Umbilical cord (tissue), 2 donors: ENCODE measurements around the gene CXCL3. TPM values are rescaled to one million over a fixed set of nuclear protein-coding genes. Genes with fewer than 3 reads are reported as not detected.
"Not testable (repeated sequence)": the region's sequence is repeated elsewhere in the genome, so short reads cannot be mapped to it uniquely, and the experiment has no call there.

ENCODE experiments used
- DNase-seq: peaks from one replicate; pipeline ENCODE4 v3.0.0-alpha.2; 2015; ENCODE audit warnings: low spot score
- total RNA-seq: library from RNA; depleted of rRNA; stranded (reverse); fragments of >200 nt; gene quantifications from one replicate; pipeline ENCODE4 v1.2.3, GENCODE V29; 2014; ENCODE audit warnings: low replicate concordance; ENCODE audit not compliant: insufficient read depth

CXCL3 gene
- total RNA-seq = 7.0 TPM

DNA sequence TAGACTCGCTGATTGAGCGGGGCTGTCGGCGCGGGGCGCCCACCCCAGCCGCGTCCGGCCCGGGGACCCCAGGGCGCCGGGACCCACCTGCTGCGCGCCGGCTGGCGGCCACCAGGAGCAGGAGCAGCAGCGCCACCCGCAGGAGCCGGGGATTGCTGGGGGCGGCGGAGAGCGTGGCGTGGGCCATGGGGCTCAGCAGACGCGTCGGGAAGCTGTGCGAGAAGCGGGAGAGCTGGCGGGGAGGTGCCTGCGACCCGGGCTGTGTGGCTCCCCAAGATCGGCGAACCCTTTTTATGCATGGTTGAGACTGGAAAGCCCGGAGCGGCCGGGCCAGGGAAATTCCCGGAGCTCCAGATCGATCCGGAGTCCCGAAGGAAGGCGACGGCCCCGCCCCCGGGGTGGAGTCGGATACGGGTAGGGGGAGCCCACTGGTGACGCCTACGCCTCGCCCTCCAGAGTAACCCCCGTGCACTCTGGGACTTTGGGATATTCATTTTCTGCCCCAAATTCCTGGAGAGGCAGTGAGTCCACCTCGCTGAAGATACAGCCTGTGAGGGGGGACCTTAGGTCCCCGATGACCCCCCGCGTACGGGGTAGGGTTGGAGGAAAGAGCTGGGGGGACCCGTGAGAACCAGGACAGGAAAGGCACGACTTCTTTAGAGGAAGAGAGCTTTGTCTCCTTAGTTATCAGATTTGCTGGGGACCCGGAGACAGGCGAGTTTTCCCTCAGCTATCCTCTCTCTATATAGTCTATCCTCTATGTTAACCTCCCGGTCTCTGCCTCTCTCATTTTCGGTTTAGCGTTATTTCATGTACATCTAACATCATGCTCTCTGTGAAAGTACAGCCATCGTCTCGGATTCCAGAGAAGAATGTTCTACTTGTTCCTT lies at the start of gene CXCL3:
Gene CXCL3 (minus strand): TSS at position 265 of the 890 bp plus-strand sequence. CDS start 78 bp downstream, at position 187.
- DNase-seq = peak; percentile 71

DNA sequence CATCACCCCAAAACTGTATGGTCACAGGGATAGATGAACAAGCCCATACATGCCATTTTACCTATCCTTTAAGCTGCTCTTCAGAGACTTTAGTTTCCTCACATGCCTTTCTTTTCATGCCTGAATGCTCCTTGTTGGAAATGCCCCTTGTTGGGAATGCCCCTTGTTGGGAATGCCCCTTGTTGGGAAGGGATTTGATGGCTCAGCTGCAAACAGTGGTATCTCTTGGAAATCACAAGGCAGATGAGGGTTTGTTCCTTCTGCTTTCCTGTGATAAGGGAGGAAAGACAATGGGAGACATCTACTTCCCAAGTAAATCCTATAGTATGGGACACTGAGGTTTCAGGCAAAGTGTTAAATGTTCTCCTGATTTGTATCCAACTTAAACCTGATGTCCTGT lies 49.0 kb upstream of the CXCL3 start:
- DNase-seq = no peak

DNA sequence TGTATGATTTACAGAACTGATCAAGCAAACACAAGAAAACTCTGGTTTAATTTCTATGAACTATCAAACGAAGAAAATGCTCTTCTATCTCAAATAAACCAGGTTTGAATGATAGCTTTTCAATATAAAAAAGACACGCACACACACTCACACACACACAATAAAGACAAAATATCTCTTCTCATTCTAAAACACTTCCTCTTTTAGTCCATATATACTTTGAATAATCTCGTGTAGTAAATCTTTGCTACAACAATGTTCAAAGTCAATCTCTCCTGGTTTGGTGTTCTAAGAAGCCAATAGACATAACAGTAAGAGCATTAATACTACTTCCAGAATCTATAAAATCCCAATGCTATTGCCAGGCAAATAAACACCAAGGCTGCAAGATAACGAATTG lies 47.2 kb upstream of the CXCL3 start:
- no peak for DNase-seq

DNA sequence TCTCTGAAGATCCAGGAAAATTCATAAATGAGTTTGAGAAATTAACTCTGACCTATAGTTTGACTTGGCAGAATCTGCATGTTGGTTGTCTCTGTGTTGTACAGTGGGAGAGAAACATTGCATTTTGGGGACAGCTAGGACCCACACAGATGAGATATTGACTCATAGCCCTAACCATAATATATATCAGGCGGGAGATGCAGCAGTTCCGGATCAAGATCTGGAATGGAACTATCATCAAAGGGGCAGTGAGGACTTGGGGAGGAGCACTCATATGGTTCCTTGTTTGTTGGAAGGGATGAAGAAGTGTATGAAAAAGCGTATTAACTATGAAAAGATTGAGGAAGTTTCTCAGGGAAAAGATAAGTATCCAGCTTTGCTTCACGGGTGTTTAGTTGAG lies 46.5 kb upstream of the CXCL3 start:
- no peak for DNase-seq

DNA sequence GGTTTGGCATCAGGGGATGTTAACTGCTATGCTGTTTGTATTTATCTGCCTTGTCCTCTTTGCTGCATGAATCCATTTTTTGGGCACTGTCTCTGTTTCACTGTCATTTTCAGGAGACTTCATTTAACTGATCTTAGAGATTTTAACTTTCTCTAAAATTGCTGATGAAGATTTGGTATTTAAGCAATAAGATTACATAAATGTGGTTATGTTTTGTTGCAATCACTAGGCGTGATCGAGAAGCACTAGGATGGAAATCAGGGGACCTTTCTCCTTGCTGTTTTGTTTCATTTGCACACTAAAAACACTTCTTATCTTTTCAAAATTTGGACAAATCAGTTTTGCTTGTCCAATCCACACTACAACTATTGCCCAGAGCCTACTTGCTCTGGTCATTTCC lies 45.1 kb upstream of the CXCL3 start:
- no peak for DNase-seq

DNA sequence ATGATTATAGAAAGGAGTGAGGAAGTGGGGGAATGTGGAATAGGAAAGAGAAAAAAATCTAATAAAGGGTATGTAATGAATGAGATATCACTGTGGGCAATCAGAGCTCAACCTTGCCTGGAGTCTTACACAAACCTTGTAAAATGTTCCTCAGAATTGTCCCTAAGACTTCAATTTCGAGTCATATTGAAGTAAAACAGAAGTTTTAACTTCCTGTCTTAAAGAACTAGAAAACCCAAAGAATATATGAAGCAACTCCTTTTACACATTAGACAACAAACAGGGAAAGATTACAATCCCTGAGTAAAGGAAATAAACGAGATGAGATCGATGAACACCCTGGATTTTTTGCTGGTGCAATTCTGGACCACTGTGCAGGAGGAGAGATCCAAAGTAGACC lies 42.5 kb upstream of the CXCL3 start:
- no peak for DNase-seq

DNA sequence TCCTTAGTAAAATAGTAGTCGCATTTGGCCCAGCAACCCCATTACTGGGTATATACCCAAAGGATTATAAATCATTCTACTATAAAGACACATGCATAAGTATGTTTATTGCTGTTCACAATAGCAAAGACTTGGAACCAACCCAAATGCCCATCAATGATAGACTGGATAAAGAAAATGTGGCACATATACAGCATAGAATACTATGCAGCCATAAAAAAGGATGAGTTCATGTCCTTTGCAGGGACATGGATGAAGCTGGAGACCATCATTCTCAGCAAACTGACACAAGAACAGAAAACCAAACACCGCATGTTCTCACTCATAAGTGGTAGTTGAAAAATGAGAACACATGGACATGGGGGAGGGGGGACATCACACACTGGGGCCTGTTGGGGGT lies 41.9 kb upstream of the CXCL3 start:
- not testable (repeated sequence) for DNase-seq

DNA sequence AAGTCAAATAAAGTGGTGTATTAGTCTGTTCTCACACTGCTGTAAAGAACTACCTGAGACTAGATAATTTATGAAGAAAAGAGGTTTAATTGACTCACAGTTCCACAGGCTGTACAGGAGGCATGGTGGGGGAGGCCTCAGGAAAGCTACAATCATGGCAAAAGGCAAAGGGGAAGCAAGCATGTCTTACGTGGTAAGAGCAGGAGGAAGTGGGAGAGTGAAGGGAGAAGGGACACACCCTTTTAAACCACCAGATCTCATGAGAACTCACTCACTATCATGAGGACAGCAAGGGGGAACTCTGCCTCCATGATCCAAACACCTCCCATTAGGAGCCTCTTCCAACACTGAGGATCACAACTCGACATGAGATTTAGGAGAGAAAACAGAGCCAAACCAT lies 40.5 kb upstream of the CXCL3 start:
- DNase-seq = not testable (repeated sequence)

DNA sequence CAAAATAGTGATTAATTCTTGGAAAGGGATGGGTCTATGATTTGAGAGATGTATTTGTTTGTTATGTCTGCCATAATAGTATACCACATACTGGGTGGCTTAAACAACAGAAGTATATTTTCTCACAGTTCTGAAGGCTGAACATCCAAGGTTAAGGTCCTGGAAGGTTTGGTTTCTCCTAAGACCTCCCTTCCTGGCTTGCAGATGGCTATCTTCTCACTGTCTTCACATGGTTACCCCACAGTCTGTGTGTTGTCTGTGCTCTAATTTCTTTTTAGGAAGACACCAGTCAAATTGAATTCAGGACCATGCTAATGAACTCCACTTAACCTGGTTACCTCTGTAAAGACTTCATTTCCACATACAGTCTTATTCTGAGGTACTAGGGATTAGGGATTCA lies 34.9 kb upstream of the CXCL3 start:
- no peak for DNase-seq

DNA sequence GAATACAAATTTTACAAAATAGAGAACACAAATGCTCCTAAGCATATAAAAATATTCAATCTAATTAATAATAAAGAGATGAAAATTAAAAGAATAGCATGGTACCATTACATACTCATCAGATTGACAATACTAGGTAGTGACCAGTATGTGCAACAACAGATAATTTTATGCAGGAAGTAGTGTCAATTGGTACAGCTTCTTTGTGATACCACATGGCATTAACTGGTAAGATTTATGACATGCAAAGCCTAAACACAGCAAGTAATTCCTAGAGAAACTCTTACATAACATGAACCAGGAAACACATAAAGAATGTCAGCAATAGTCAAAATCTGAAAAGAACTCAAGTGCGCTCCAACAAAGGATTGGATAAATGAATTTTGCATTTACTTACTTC lies 34.2 kb upstream of the CXCL3 start:
- DNase-seq = no peak

DNA sequence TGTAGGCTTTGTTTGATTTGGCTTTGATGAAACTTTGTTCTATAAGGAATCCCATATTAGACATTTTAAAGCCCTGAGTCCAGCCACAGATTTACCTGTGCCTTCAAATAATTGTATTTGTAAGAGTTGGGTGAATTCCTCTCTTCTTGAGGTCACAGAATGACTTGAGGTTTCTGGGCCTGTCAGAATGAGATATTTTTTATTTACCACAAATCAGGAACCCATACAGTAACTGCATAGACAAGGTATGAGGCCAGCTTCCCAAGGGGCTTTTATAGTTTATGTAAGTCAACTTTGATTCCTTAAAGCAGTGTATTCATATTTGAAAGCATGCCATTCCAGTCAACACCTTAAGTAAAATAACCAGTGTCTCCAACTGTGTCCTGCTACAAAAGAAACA lies 29.1 kb upstream of the CXCL3 start:
- DNase-seq = no peak

DNA sequence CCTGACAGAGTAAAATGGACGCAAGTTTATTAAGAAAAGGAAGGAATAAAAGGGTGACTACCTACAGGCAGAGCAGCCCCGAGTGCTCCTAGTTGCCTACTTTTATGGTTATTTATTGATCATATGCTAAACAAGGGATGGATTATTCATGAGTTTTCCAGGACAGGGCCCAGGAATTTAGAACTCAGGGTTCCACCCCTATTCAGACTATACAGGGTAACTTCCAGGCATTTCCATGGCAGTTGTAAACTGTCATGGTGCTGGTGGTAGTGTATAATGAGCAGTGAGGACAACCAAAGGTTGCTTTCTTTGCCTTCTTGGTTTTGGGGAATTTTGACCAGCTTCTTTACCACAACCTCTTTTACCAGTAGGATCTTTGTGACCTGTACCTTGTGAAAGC lies 27.7 kb upstream of the CXCL3 start:
- no peak for DNase-seq

DNA sequence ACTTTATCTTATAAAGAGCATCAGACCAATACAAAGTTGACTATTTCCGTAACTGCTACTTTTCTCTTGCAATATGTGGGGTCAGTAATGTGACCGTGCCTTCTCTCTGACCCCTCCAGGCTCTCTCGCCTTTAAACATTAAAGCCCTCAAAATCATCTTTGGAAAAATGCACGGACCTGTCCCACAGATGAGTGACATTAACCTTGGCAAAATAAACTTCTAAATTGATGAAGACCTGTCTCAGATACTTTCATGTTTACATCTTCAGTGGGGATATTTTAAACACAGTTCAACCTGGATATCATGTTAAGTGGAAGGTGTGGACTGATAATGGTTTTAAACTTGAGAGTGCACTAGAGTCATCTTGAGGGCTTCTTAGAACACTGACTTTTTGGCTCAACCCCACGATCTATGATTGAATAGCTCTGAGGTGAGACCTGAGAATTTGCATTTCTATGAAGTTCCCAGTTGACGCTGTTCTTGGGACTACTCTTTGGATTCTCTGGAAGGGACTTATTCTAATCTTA lies 26.7 kb upstream of the CXCL3 start:
- DNase-seq = no peak

DNA sequence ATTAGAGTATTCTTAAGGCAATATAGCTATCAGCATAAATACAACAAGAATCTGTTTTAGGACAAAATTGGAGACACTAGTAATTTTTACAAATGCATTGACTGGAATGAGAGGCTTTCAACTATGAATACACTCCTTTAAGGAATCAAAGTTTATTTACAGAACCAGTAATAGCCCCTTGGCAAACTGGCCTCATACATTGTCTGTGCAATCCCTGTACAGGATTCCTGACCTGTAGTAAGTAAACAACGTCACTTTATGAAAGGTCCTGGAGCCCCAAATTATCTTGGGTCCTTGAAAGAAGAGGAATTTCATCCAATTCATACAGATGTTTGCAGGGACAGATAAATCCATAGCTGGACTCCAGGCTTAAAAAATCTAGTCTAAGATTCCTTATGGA lies 25.4 kb upstream of the CXCL3 start:
- DNase-seq = no peak

DNA sequence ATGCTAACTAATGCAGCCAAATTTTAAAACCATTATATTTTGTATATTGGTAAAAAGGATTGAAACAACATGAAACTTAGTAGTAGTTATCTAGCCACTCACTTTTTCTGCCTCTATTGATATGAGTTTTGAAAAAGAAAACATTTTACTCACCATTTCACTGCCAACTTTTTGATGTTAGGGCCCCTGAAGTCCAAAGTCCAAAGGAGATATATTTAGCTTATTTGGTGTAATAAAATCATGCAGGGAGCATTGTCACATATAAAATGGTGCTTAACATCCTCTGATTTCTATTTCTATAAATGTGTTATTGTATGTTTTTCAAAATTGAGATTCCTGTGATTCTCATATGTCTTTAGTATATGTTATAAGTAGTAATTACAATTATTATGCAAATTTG lies 24.5 kb upstream of the CXCL3 start:
- no peak for DNase-seq

DNA sequence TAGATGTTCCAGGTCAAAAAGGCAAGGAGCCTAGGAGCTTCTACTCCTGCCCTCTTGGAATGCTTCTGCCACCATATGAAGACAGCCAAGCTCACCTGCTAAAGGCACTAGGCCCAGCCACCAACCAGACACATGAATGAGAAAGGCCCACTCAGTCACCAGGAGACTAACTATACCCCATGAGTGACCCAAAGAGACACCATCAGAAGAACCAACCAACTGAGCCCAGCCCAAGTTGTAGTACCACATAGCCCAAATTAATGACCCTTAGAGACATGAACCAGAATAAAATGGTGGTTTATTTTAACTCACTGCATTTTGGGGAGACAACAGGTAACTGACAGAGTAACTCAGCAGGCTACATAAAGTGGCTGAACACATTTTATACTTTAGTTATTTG lies 22.9 kb upstream of the CXCL3 start:
- DNase-seq = no peak

DNA sequence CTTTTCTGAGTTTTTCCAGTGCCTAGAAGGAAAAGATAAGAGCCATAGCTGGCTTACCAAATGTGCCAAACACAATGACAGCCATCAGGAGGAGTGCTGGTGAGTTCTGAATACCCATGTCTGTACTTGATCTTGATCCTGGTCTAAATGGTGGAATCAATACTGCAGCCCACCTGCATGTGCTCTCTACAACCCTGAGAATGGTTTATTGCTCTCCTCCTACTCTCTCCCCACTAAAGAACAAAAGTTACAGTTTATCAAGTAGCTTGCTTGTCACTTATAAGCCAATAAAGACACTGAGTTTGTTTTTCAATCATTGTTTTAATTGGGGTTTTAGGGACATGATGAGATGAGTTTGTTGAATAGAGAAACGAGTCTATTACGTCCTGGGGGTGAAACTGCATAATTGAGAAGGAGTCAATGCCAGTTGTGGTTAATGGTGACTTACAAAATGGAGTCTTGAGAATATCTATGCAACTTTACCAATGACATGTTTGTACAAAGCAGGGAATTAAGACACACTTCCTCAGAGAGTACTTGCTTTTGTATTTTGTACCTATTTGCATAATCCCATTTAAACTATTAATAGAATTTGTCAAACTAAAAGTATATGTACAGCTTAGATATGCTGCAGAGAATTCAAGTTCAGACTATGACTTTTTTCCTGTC lies 20.8 kb upstream of the CXCL3 start:
- no peak for DNase-seq

DNA sequence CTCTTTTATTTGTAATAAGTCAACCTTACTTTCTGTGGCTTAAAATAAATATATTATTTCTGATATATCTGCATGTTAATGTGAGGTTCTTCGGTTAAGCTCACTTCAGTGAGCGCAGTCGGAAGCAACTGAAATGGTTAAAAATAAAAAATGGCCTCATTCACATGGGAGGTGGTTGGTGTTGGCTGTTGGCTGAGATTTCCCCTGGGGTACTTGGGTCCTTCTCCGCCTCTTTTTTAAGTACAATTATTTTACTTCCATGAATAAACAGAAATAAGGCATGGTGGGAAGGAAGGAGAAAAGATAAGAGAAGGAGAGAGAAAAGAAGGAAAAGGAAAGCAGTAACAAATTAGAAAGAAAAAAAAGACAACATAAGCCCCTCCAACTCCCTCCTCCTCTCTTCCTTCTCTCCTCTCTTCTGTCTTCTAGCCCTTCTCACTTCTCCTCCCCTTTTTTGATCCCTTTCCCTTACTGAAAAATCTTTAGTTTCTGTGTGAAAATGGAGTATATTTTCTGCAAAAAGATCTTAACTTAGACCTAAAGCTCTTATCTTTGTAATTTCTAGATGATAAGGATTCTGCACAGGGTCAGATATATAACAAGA lies 19.7 kb upstream of the CXCL3 start:
- no peak for DNase-seq

DNA sequence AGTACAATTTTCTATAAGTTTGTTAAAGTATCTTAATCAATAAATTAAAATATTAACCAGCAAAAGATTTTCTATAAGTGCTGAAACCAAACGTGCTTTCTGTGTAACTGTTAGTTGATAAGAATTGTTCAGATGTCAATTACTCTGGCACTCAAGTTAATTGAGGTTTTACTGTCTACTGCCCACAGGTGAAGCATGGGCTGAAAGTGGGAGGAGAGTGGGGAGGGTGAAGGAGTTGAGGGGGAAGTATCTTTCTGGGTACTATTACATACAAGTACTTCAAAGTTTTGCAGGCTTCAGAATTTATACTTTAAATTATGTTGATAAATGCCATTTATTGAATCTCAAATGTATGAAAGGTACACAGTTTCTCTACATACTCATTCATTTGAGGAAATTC lies 19.1 kb upstream of the CXCL3 start:
- no peak for DNase-seq

DNA sequence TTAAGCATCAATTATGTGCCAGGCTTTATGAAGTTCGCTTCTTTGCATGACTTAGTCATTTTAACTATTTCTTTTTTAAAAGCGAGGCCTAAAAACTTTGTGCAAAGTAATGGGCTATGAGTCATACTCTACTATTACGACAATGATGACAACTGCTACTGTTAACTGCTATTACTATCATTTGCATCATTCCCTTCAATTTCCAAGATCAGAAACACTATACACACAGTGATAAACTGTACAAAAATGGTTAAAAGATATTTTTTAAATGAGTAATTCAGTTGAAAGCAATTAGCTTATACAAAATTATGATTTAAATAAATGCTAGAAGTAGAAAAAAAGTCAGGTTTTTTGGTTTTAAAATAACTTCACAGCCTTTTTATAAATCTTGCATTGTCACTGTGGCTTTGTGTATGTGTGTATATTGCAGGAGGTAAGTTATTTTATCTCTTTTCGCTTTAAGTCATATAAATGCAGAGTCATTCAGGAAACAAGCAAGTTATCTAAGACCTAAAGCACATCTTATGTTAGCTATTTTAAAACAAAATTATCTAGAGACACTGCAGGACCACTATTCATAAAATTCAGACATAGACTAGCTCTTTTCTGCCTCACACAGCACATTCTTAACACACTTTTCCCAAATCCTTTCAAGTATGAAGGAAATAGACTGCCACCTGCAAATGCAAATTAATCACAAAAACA lies 18.5 kb upstream of the CXCL3 start:
- DNase-seq = no peak

DNA sequence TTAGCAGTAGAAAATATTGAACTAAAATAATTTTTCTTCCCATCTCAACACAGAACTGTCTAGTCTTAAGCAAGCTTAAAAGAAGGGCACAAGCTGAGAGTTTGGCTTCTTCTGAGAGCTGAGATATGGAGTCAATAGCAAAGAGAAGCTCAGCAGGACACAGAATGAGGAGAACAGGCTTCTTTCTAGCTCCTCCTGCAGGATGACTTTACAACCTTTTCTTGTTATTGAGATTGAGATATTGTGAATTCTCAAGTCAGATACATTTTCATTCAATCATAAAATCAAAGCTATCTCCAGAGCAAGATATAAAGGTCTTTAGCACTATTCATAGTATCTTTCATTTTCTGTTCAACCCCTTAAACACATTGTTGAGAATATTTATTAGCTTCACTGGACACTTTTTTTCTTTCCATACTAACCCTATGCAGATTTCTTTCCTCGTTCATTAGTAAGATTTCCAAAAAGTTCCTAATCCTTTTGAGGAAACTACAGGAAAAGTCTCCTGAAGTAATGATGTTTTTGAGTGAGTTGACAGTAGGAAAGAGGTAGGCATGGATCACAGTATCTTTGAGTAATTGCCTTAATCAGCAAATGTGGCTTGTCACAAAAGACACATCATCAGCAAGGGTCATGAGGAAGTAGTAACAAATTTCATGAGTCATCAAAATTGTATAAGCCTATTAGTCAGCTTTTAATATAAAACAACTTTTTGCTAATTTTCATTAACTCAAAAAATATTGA lies 17.8 kb upstream of the CXCL3 start:
- DNase-seq = no peak
